NCI-H146 treated with DMSO at 0.1 percent for 48 hours (cell line): ENCODE data around the gene PRDM16.

Source experiments
- DNase-seq: peaks from one replicate; lab custom pipeline; 2025; ENCODE audit not compliant: unreplicated experiment; lab: John Stamatoyannopoulos, UW

PRDM16 gene

GRCh38 chr1:3251099-3251806 lies 182.2 kb downstream of the PRDM16 start:
- DNase-seq: no peak

DNA sequence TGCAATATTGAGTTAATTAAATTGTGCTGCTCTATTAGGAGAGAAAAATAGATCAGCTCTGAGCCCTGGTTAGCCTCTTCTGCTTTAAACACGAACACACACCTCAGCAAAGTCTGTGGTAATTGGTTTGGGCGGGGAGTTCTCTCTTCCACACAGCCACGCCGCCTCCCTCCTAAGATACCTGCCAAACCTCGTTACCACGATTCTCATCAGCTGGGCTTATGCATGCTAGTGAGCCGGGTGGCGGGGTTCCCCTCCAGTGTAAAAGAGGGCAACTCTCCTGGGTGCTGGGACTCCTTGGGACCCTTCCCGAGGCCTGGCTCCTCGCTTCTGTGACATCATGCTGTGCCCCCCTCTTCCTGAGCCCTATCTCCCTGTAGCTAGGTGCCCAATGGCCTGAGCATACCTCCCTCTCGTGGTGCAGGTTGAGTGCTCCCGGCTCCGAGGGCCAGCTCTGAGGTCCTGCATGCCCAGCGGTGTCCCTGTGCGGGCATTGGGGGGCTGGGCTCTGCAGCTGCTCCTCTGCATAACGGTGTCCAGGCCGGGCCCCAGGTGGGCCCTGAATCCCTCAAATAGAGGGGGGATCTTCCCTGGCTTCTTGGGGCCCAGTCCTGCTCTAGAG lies 182.9 kb downstream of the PRDM16 start:
- DNase-seq: no peak

DNA sequence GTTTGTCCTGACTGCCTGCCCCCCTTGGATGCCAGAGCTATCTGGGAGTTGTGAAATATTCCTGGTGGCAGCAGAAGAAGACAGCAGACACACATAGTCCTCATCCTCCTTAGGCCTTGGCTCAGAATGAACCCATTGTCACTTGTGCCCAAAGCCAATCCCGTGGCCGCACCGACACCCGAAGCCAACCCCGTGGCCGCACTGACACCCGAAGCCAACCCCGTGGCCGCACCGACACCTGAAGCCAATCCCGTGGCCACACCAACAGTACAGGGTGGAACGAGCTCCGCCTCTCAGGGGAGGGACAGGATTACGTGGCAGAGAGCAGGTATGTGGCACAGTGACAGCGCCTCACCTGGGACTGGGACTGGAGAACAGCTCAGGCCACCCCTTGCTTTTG lies 186.7 kb downstream of the PRDM16 start:
- DNase-seq: no peak

GRCh38 chr1:3257788-3258187 lies 188.8 kb downstream of the PRDM16 start:
- no peak for DNase-seq

DNA sequence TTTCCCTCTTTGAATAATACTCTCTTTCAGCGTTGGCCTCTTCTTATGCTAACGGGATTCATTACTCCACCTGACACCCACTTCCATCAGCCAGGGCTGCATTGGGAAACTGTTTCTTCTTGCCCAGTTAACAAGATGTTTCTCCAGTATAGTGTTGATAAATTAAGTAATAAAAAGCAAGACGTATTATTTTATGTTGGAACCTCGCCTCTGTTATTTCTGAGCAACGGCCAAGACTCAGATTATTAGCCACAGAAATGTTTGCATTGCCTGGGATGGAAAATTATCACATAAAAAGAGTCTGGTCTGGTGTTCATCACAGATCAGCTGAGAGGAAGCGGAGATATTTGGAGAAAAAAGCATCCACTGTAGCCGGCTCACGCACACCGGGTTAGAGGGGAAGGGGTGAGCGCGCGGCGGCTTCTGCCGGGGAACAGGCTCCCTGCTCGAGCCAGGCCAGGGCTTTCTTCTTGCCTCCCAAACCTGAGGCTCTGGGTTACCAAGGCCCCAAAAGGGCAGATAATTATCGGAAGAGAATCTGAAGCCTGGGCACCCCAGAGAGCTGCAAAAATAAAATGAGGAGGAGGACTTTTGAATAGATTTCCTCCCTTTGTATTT lies 189.5 kb downstream of the PRDM16 start:
- no peak for DNase-seq

DNA sequence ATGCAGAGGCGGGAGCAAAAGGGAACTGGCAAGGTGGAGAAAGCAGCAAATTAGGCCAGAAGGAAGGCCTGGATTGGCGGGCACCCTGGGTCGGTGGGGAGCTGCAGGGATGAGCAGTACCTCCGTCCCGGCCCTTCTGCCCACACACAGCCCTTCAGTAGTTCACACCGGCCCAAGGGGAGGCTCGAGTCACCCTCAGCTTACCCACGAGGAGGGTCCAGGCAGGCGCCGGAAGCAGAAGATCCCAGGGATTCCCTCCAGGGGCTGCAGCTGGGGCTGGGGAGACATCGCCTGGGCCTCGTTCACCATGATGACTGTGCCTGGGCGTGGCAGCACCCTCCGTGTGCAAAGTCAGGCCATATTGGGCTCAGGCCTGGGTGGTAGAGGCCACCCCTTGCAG lies 190.0 kb downstream of the PRDM16 start:
- no peak for DNase-seq

DNA sequence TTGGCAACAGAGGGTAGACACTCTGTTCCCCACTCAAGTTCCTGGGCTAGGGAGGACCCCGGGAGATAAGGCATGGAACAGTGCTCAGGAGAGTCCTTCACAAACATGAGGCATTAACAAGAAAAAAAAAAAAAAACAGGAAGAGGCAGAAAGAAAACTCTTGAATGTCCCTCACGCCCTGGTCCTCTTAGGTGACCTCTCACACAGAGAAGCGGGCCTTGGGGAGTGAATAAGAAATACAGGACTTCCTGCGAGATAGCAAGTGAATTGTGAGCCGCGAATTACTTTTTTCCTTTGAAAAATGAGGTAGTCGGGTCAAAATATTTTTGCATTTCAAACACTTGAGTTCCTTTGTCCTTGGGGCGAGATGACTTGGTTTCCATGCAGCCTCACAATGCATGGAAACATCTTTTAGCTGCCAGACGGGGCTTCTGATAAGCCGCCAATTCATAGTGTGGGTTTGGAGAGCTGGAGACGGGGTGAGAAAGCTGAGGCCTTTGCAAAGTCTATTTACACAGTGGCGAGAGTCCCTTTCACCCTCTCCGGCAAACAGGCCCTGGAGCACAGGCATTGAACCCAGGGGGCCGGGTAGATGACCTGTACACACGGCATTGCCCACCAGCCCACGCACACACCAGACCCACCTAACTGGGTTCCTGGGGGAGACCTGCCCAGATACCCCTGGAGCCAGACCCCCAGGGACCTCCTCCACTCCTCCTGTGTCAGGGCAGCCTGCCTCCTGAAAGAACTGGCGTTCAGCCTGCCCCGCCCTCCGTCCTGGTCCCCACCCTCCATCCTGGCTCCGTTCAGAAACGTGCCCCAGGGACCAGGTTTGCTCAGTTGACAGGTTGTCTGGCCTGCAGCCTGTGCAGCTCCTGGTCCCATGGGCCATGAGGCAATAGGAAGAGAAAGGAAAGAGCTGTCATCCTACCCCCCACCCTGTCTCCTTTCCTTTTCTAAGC lies 192.3 kb downstream of the PRDM16 start:
- no peak for DNase-seq

DNA sequence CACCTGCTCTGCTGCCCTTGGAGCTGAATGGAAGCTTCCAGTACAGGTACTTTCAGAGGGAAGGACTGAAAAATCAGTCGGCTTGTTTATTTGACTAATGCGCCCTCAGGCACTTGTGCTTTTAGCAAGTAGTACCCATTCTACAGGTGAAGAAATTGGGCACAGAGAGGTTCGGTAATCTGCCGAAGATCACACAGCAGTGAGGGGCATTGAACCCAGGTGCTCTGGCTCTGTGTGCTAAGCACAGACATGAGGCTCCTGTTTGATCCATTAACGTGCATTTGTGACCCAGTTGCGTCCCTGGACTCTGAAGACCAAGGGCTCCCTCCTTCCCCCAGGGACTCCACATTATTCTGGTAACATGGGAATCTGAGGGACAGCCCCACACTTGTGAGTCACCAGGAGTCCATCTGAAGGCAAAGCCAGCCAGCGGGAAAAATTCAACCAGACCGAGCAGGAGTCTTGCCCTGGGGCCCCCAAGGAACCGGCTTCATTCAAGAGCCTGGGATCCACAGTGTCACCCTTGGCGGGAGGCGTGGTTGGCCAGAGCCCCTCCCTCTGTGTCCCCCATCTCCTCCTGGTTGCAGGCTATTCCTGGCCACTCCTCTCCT lies 193.1 kb downstream of the PRDM16 start:
- DNase-seq: no peak

DNA sequence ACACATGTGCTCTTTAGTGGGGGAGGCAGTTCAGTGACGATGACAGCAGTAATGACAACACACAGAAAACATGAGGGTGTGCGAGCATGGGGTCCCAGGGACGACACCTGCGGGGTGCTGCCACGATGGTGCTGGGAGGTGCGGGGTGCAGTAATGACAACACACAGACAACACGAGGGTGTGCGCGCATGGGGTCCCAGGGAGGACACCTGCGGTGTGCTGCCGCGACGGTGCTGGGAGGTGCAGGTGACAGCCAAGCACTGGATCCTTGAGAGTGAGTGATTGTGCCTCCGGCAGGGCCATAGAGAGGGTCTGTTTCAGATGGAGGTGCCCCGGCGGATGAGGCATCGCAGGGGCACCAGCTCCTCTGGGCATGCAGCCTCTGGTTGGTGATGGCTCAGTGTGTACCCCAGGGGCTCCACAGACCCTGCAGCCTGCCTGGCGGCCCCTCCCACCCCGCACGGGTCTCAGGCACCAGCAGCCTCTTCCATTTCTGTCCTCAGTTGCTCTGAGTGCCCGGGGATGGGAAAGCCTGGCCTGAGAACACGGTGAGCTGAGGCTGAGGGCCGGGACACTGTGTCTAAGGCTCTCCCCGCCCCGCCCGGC lies 193.8 kb downstream of the PRDM16 start:
- DNase-seq: no peak

DNA sequence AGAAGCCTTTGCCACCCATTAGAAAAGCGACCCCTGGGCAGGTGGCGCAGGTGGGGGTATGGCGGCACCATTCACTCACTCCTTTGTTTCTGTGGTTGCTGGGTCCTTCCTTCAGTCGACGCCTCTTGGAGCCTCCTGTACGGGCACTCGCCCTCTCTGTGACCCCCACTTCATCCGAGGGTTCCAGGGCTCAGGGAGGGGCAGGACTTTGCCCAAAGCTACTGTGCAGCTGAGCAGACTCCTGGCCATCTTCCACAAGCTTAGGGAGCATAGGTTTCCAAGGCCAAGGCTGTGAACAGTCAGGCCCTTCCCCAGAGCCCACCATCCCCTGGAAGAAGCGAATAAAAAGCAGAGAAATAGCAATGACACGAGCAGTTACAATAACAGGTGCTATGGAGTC lies 194.8 kb downstream of the PRDM16 start:
- no peak for DNase-seq

- no peak for DNase-seq
These were observed 195.5 kb downstream of the PRDM16 start for GRCh38 chr1:3264456-3264855.

- no peak for DNase-seq
These were observed 197.1 kb downstream of the PRDM16 start for GRCh38 chr1:3265835-3266805.

GRCh38 chr1:3266870-3267549 lies 198.0 kb downstream of the PRDM16 start:
- DNase-seq: no peak

GRCh38 chr1:3267550-3268270 lies 198.7 kb downstream of the PRDM16 start:
- DNase-seq: no peak

DNA sequence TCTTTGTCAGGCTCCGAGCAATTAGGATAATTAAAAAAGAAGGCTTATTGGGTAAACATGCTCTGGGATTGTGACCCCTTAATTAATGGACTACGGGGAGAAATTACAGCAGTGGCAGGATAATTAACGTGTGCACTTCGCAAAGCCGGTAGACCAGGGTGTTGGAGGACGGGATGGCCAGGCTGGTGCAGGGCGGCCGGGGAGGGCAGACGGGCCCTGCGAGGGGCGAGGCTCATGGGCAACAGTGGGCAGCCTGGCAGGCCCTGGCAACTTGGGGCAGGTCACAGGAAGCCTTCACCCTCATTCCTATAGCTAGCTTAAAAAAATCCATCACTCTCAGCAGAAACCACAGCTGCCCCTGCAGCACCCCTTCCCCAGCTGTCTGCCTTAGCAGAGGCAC lies 199.3 kb downstream of the PRDM16 start:
- no peak for DNase-seq

- DNase-seq: no peak
These were observed 201.6 kb downstream of the PRDM16 start for GRCh38 chr1:3270403-3271245.

GRCh38 chr1:3271866-3272265 lies 202.9 kb downstream of the PRDM16 start:
- no peak for DNase-seq
